ENCODE measurements around the gene FLT3LG.
A peak's percentile ranks its signal among the peaks of the same experiment; 100 is the strongest.

Gene FLT3LG

GRCh38 chr19:49530708-49531107 lies 56.7 kb downstream of the FLT3LG start:
- Histone ChIP-seq H3K27me3 (ENCODE audit: low read depth, low read length) (no peaks in the 10 kb centered on the region), H3K36me3 (replicated peaks; ENCODE audit: low read depth, low read length) (no peaks in the 10 kb centered on the region), H3K9ac (ENCODE audit: low read length) (no peak overlapping the region), H3K4me3 (ENCODE audit: low read length) (no peak overlapping the region), H3K4me2 (ENCODE audit: low read length) (no peak overlapping the region), H3K79me2 (ENCODE audit: low read length) (no peaks in the 10 kb centered on the region), H3K27ac (ENCODE audit: low read length) (no peak overlapping the region), H3K4me1 (ENCODE audit: low read length) (peaks cover 12% of the 10 kb centered on the region), H3K9me3 (ENCODE audit: insufficient read depth, low read length) (no peaks in the 10 kb centered on the region), H2AFZ (ENCODE audit: low read depth, low read length) (no peak overlapping the region), H4K20me1 (ENCODE audit: insufficient read depth, low read length) (no peaks in the 10 kb centered on the region)
- TF ChIP-seq CTCF (IDR thresholded peaks at IDR 0.05; ENCODE audit: low read depth, low read length) (no peak), EZH2phosphoT487 (IDR thresholded peaks at IDR 0.05; ENCODE audit: low read depth) (no peak)

GRCh38 chr19:49533551-49534488 lies 59.8 kb downstream of the FLT3LG start:
- Histone ChIP-seq H2AFZ (ENCODE audit: low read depth, low read length) (peak overlapping the region; percentile 48; the same call in 1 of the 2 replicates), H3K4me3 (ENCODE audit: low read length) (peak overlapping the region; percentile 75)

GRCh38 chr19:49534632-49535385 lies 60.8 kb downstream of the FLT3LG start:
- no peaks in the 10 kb centered on the region for H3K36me3 ChIP-seq (replicated peaks; ENCODE audit: low read depth, low read length)
- H3K27ac ChIP-seq (ENCODE audit: low read length) = no peak overlapping the region
- peak overlapping the region; percentile 14; the same call in 1 of the 2 replicates for H3K9ac ChIP-seq (ENCODE audit: low read length)
- no peaks in the 10 kb centered on the region for H3K79me2 ChIP-seq (ENCODE audit: low read length)
- H3K9me3 ChIP-seq (ENCODE audit: insufficient read depth, low read length) = no peaks in the 10 kb centered on the region
- H4K20me1 ChIP-seq (ENCODE audit: insufficient read depth, low read length) = no peaks in the 10 kb centered on the region
- peak overlapping the region; percentile 89 for H3K4me2 ChIP-seq (ENCODE audit: low read length)
- H3K4me3 ChIP-seq (ENCODE audit: low read length) = peak overlapping the region; percentile 75
- H3K27me3 ChIP-seq (ENCODE audit: low read depth, low read length) = no peaks in the 10 kb centered on the region
- H2AFZ ChIP-seq (ENCODE audit: low read depth, low read length) = no peak overlapping the region
- H3K4me1 ChIP-seq (ENCODE audit: low read length) = peaks cover 12% of the 10 kb centered on the region
- TF ChIP-seq EZH2phosphoT487 (IDR thresholded peaks at IDR 0.05; ENCODE audit: low read depth) = no peak
- TF ChIP-seq CTCF (IDR thresholded peaks at IDR 0.05; ENCODE audit: low read depth, low read length) = no peak

More at GRCh38 chr19:49533551-49534488, 59.8 kb downstream of the FLT3LG start:
- Histone ChIP-seq H3K27me3 (ENCODE audit: low read depth, low read length) (no peaks in the 10 kb centered on the region), H3K4me1 (ENCODE audit: low read length) (peaks cover 12% of the 10 kb centered on the region), H3K9me3 (ENCODE audit: insufficient read depth, low read length) (no peaks in the 10 kb centered on the region), H3K9ac (ENCODE audit: low read length) (peak overlapping the region; percentile 24; the same call in 1 of the 2 replicates), H3K79me2 (ENCODE audit: low read length) (no peaks in the 10 kb centered on the region), H4K20me1 (ENCODE audit: insufficient read depth, low read length) (no peaks in the 10 kb centered on the region), H3K36me3 (replicated peaks; ENCODE audit: low read depth, low read length) (no peaks in the 10 kb centered on the region), H3K27ac (ENCODE audit: low read length) (no peak overlapping the region), H3K4me2 (ENCODE audit: low read length) (peak overlapping the region; percentile 89)
- peak; percentile 32 for TF ChIP-seq CTCF (IDR thresholded peaks at IDR 0.05; ENCODE audit: low read depth, low read length)
- no peak for TF ChIP-seq EZH2phosphoT487 (IDR thresholded peaks at IDR 0.05; ENCODE audit: low read depth)

All from OCI-LY3 (cell line).